ENCODE results near the gene GTF3C2. TPM values are rescaled to one million over a fixed set of nuclear protein-coding genes. Genes with fewer than 3 reads are reported as not detected.

Gene GTF3C2
- total and polyA plus RNA-seq, 2 of the 13 experiments (the other 11 are each of a cell fraction or from before 2014, with no cell fraction given) = 77.5 to 130 TPM

DNA sequence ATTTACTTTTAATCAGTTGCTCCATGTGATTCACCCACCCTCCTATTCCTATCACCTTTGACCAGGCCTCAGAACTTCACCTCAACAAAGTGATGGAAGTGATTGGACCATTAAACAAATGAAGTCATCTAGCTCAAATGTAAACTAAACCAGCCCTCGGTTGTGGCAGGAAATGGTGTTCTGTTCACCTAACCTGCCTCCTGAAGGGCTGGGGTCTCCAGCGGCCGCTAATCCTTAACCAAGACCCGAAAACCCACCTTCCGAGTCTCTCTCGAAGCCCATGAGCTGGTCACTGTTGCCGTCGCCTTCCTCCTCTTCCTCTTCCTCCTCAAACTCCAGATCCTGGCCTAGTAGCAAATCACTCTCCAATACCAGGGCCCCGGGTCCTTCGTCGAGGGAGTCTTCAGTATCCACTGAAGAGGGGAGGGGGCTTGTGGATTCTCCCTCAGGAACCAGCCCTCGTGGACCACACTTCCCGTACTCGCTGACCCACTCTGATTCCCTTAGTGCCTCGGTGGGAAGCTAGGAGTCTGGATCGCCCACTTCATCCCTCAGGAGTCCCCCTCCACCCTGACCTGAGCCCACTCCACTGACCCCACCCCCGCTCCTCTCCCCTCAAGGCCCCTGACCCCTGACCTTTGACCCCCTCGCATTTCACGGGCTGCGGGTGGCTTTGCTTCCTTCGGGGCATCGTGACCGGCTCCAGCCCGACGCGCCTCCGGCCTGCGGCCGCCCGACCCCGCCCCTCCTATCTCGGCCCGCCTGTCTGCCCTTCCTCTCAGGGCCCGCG, 23.5 kb upstream of the GTF3C2 start (continued):
- no peak for TF ChIP-seq ZBTB10 (CRISPR knock-in tag; IDR thresholded peaks at IDR 0.05; ENCODE audit: borderline replicate concordance)
- TF ChIP-seq ZNF678 (CRISPR knock-in tag; IDR thresholded peaks at IDR 0.05) = no peak
- TF ChIP-seq ZNF619 (CRISPR knock-in tag; IDR thresholded peaks at IDR 0.05) = no peak
- TF ChIP-seq ZNF414 (CRISPR knock-in tag; IDR thresholded peaks at IDR 0.05) = no peak
- no peak for TF ChIP-seq ZNF33A (CRISPR knock-in tag; IDR thresholded peaks at IDR 0.05; ENCODE audit: borderline replicate concordance)
- TF ChIP-seq ZNF737 (CRISPR knock-in tag; IDR thresholded peaks at IDR 0.05; ENCODE audit: borderline replicate concordance) = no peak
- no peak for TF ChIP-seq REL (CRISPR knock-in tag; conservative IDR thresholded peaks at IDR 0.05)
- no peak for TF ChIP-seq ZNF432 (CRISPR knock-in tag; IDR thresholded peaks at IDR 0.05; ENCODE audit: borderline replicate concordance)
- TF ChIP-seq ZNF552 (CRISPR knock-in tag; IDR thresholded peaks at IDR 0.05; ENCODE audit: borderline replicate concordance) = no peak
- no peak for TF ChIP-seq SIX4 (CRISPR knock-in tag; IDR thresholded peaks at IDR 0.05)
- no peak for TF ChIP-seq MED8 (CRISPR knock-in tag; IDR thresholded peaks at IDR 0.05; ENCODE audit: insufficient replicate concordance)
- no peak for TF ChIP-seq MAZ (IDR thresholded peaks at IDR 0.05; ENCODE audit: borderline replicate concordance, low read depth, low read length)
- no peak for TF ChIP-seq MAZ (CRISPR knock-in tag; IDR thresholded peaks at IDR 0.05; ENCODE audit: low read depth)
- TF ChIP-seq PAX8 (CRISPR knock-in tag; IDR thresholded peaks at IDR 0.05; ENCODE audit: borderline replicate concordance) = no peak
- TF ChIP-seq ZNF205 (CRISPR knock-in tag; IDR thresholded peaks at IDR 0.05) = no peak
- no peak for TF ChIP-seq ZFP62 (CRISPR knock-in tag; IDR thresholded peaks at IDR 0.05)
- peak; percentile 43 for TF ChIP-seq ZFX (CRISPR knock-in tag; IDR thresholded peaks at IDR 0.05; ENCODE audit: low read depth)
- TF ChIP-seq TOE1 (CRISPR knock-in tag; IDR thresholded peaks at IDR 0.05) = no peak
- TF ChIP-seq KLF16 (CRISPR knock-in tag; IDR thresholded peaks at IDR 0.05) = peak in 1 of 2 experiments; percentile 16; a peak in 1 of 4 replicates
- peak; percentile 81 for TF ChIP-seq NR2F2 (IDR thresholded peaks at IDR 0.05; ENCODE audit: borderline replicate concordance, low read depth)
- TF ChIP-seq RXRB (CRISPR knock-in tag; IDR thresholded peaks at IDR 0.05; ENCODE audit: borderline replicate concordance) = 0 out of 2 replicates have a peak, but pooled peaks have one; percentile 34
- TF ChIP-seq NFKBIZ (CRISPR knock-in tag; IDR thresholded peaks at IDR 0.05) = peak; percentile 47; the same call in 1 of the 2 replicates
- 0 out of 2 replicates have a peak, but pooled peaks have one; percentile 25 for TF ChIP-seq TFDP2 (CRISPR knock-in tag; IDR thresholded peaks at IDR 0.05)
- TF ChIP-seq NFKB2 (CRISPR knock-in tag; IDR thresholded peaks at IDR 0.05; ENCODE audit: borderline replicate concordance) = no peak
- 0 out of 2 replicates have a peak, but pooled peaks have one; percentile 31 for TF ChIP-seq ZNF558 (CRISPR knock-in tag; IDR thresholded peaks at IDR 0.05; ENCODE audit: borderline replicate concordance)
- no peak for TF ChIP-seq MXD1 (CRISPR knock-in tag; IDR thresholded peaks at IDR 0.05)
